ENCODE results near the gene USF2.
"Not testable (repeated sequence)": the region's sequence is repeated elsewhere in the genome, so short reads cannot be mapped to it uniquely, and the experiment has no call there.

The USF2 gene

DNA sequence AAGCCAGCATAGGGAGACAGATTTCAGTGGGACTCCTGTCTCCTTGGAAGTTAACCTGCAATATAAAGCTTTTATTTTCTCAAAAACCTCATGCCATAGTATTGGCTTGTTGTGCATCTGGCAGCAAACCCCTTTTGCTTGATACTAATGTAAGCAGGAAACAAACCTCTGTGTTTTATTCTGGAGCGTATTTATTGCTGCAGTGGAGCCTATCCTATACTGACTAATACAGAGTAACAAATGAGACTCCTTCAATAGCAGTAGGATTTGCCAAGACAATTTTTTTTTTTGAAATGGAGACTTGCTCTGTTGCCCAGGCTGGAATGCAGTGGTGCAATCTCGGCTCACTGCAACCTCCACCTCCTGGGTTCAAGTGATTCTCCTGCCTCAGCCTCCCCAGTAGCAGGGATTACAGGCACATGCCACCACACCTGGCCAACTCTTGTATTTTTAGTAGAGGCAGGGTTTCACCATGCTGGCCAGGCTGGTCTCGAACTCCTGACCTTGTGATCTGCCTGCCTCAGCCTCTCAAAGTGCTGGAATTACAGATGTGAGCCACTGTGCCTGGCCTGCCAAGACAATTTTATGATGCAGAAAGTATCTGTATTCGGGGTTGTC is 47.7 kb upstream of the USF2 start:
- H2BK15ac ChIP-seq (ENCODE audit: low read depth, poor library complexity, severe bottlenecking); H2BK5ac ChIP-seq (ENCODE audit: low read depth, low read length, poor library complexity, severe bottlenecking); H2BK120ac ChIP-seq (ENCODE audit: low read depth, low read length); H3K4ac ChIP-seq (ENCODE audit: low read depth in 1 of 2, low read length in 2 of 2); H2AK5ac ChIP-seq (ENCODE audit: low read length, severe bottlenecking); H3K27ac ChIP-seq (ENCODE audit: low read length, poor library complexity, severe bottlenecking); H4K8ac ChIP-seq (ENCODE audit: low read length); H3K9ac ChIP-seq (ENCODE audit: low read length); H3K4me1 ChIP-seq (ENCODE audit: control insufficient read depth, insufficient read depth, low read depth, low read length); DNase-seq; H2AFZ ChIP-seq (ENCODE audit: low read depth, low read length); H4K91ac ChIP-seq (ENCODE audit: low read length); H3K18ac ChIP-seq (ENCODE audit: low read depth in 1 of 2, low read length in 2 of 2); H3K4me2 ChIP-seq (ENCODE audit: low read length, poor library complexity, severe bottlenecking); H3K79me1 ChIP-seq (replicated peaks; ENCODE audit: low read length, poor library complexity, severe bottlenecking); H3K4me3 ChIP-seq (ENCODE audit: insufficient read depth in 1 of 2, low read depth in 1 of 2, low read length in 2 of 2); H2BK12ac ChIP-seq (ENCODE audit: low read length in 2 of 2); H3K14ac ChIP-seq (ENCODE audit: low read length in 2 of 2); H3K23ac ChIP-seq (ENCODE audit: low read length in 2 of 2); H3K36me3 ChIP-seq (ENCODE audit: control insufficient read depth in 1 of 2, insufficient read depth in 2 of 2, low read depth in 1 of 2, low read length in 2 of 2): not testable (repeated sequence)
- Histone ChIP-seq H3K9me3 (ENCODE audit: control insufficient read depth, low read length) (peaks cover 27% of the 10 kb centered on the region), H3K27me3 (ENCODE audit: control insufficient read depth in 1 of 2, insufficient read depth in 1 of 2, low read length in 2 of 2) (peaks cover 8 to 16% of the 10 kb centered on the region in 2 experiments)
- WGBS, result 62% methylated on average over 3 of the region's 4 CpGs

GRCh38 chr19:35222373-35223015 is 46.3 kb upstream of the USF2 start:
- no peak overlapping the region for H3K23ac ChIP-seq (ENCODE audit: low read length in 2 of 2)

GRCh38 chr19:35223084-35223790 is 45.5 kb upstream of the USF2 start:
- Histone ChIP-seq H3K4me3 (ENCODE audit: insufficient read depth in 1 of 2, low read depth in 1 of 2, low read length in 2 of 2) (no peak overlapping the region), H3K79me1 (replicated peaks; ENCODE audit: low read length, poor library complexity, severe bottlenecking) (no peaks in the 10 kb centered on the region), H3K27ac (ENCODE audit: low read length, poor library complexity, severe bottlenecking) (no peak overlapping the region), H3K9ac (ENCODE audit: low read length) (no peak overlapping the region), H2BK12ac (ENCODE audit: low read length in 2 of 2) (no peak overlapping the region), H3K14ac (ENCODE audit: low read length in 2 of 2) (no peak overlapping the region), H3K4ac (ENCODE audit: low read depth in 1 of 2, low read length in 2 of 2) (no peak overlapping the region), H3K9me3 (ENCODE audit: control insufficient read depth, low read length) (peaks cover 19% of the 10 kb centered on the region), H2AK5ac (ENCODE audit: low read length, severe bottlenecking) (no peak overlapping the region), H3K36me3 (ENCODE audit: control insufficient read depth in 1 of 2, insufficient read depth in 2 of 2, low read depth in 1 of 2, low read length in 2 of 2) (no peaks in the 10 kb centered on the region), H2BK120ac (ENCODE audit: low read depth, low read length) (no peak overlapping the region), H2BK15ac (ENCODE audit: low read depth, poor library complexity, severe bottlenecking) (no peak overlapping the region), H2AFZ (ENCODE audit: low read depth, low read length) (no peak overlapping the region), H4K8ac (ENCODE audit: low read length) (no peak overlapping the region), H2BK5ac (ENCODE audit: low read depth, low read length, poor library complexity, severe bottlenecking) (no peak overlapping the region), H3K23ac (ENCODE audit: low read length in 2 of 2) (no peak overlapping the region), H3K4me1 (ENCODE audit: control insufficient read depth, insufficient read depth, low read depth, low read length) (no peaks in the 10 kb centered on the region), H3K18ac (ENCODE audit: low read depth in 1 of 2, low read length in 2 of 2) (no peak overlapping the region), H3K4me2 (ENCODE audit: low read length, poor library complexity, severe bottlenecking) (no peak overlapping the region), H3K27me3 (ENCODE audit: control insufficient read depth in 1 of 2, insufficient read depth in 1 of 2, low read length in 2 of 2) (peaks cover 11 to 16% of the 10 kb centered on the region in 2 experiments), H4K91ac (ENCODE audit: low read length) (no peak overlapping the region)
- DNase-seq, result no peak
- 43% methylated on average over 6 of the region's 6 CpGs for WGBS

More at GRCh38 chr19:35222373-35223015, 46.3 kb upstream of the USF2 start:
- no peak overlapping the region for H2AFZ ChIP-seq (ENCODE audit: low read depth, low read length)
- no peak overlapping the region for H4K91ac ChIP-seq (ENCODE audit: low read length)
- H2BK12ac ChIP-seq (ENCODE audit: low read length in 2 of 2), result no peak overlapping the region
- no peaks in the 10 kb centered on the region for H3K4me1 ChIP-seq (ENCODE audit: control insufficient read depth, insufficient read depth, low read depth, low read length)
- H2BK5ac ChIP-seq (ENCODE audit: low read depth, low read length, poor library complexity, severe bottlenecking), result no peak overlapping the region
- H3K18ac ChIP-seq (ENCODE audit: low read depth in 1 of 2, low read length in 2 of 2), result no peak overlapping the region
- no peak overlapping the region for H3K4ac ChIP-seq (ENCODE audit: low read depth in 1 of 2, low read length in 2 of 2)
- H3K4me3 ChIP-seq (ENCODE audit: insufficient read depth in 1 of 2, low read depth in 1 of 2, low read length in 2 of 2), result no peak overlapping the region
- no peak overlapping the region for H3K14ac ChIP-seq (ENCODE audit: low read length in 2 of 2)
- no peak overlapping the region for H3K9ac ChIP-seq (ENCODE audit: low read length)
- no peaks in the 10 kb centered on the region for H3K79me1 ChIP-seq (replicated peaks; ENCODE audit: low read length, poor library complexity, severe bottlenecking)
- no peak overlapping the region for H2BK120ac ChIP-seq (ENCODE audit: low read depth, low read length)
- no peaks in the 10 kb centered on the region for H3K36me3 ChIP-seq (ENCODE audit: control insufficient read depth in 1 of 2, insufficient read depth in 2 of 2, low read depth in 1 of 2, low read length in 2 of 2)
- no peak overlapping the region for H3K4me2 ChIP-seq (ENCODE audit: low read length, poor library complexity, severe bottlenecking)
- H4K8ac ChIP-seq (ENCODE audit: low read length), result no peak overlapping the region
- peaks cover 19% of the 10 kb centered on the region for H3K9me3 ChIP-seq (ENCODE audit: control insufficient read depth, low read length)
- no peak overlapping the region for H3K27ac ChIP-seq (ENCODE audit: low read length, poor library complexity, severe bottlenecking)
- WGBS, result 69% methylated on average over 7 of the region's 7 CpGs
- peaks cover 11 to 16% of the 10 kb centered on the region in 2 experiments for H3K27me3 ChIP-seq (ENCODE audit: control insufficient read depth in 1 of 2, insufficient read depth in 1 of 2, low read length in 2 of 2)
- no peak for DNase-seq
- H2BK15ac ChIP-seq (ENCODE audit: low read depth, poor library complexity, severe bottlenecking), result no peak overlapping the region
- H2AK5ac ChIP-seq (ENCODE audit: low read length, severe bottlenecking), result no peak overlapping the region

DNA sequence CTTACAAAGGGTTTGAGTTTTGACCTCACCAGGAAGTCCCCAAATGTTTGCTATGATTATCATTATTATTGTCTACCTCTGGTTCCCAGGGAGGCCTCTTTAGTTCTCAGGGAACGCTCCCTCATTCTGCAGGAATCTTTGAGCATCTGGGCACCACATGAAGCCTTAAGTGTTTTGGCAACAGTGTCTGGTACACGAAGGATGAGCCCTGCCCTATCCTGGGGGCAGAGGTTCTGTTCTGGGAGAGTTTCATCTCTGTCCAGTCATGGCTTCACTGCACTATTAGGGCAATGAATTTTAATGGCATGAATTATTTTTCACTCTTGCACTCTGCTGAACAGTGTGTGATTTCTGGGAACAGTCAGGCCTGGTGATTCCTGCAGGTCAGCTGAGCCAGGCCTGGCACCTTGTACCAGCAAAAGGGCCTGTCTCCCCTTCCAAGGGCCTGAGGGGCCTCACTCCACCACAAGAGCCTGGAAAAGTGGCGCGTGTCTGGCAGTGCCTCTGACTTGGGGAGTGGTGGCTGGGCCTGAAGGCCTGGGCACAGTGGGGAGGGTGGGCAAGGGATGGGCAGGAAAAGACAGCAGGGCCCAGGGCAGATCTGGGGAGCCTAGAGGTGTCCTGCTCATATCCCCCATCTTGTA is 44.8 kb upstream of the USF2 start:
- Histone ChIP-seq H2AFZ (ENCODE audit: low read depth, low read length) (no peak overlapping the region), H3K36me3 (ENCODE audit: control insufficient read depth in 1 of 2, insufficient read depth in 2 of 2, low read depth in 1 of 2, low read length in 2 of 2) (no peaks in the 10 kb centered on the region), H3K79me1 (replicated peaks; ENCODE audit: low read length, poor library complexity, severe bottlenecking) (no peaks in the 10 kb centered on the region), H3K4me1 (ENCODE audit: control insufficient read depth, insufficient read depth, low read depth, low read length) (no peaks in the 10 kb centered on the region), H3K27me3 (ENCODE audit: control insufficient read depth in 1 of 2, insufficient read depth in 1 of 2, low read length in 2 of 2) (peaks cover 11 to 21% of the 10 kb centered on the region in 2 experiments), H2BK5ac (ENCODE audit: low read depth, low read length, poor library complexity, severe bottlenecking) (no peak overlapping the region), H3K4me2 (ENCODE audit: low read length, poor library complexity, severe bottlenecking) (no peak overlapping the region), H4K91ac (ENCODE audit: low read length) (no peak overlapping the region), H3K27ac (ENCODE audit: low read length, poor library complexity, severe bottlenecking) (no peak overlapping the region), H3K4me3 (ENCODE audit: insufficient read depth in 1 of 2, low read depth in 1 of 2, low read length in 2 of 2) (no peak overlapping the region), H2BK12ac (ENCODE audit: low read length in 2 of 2) (no peak overlapping the region), H3K18ac (ENCODE audit: low read depth in 1 of 2, low read length in 2 of 2) (no peak overlapping the region), H2BK120ac (ENCODE audit: low read depth, low read length) (no peak overlapping the region), H3K9ac (ENCODE audit: low read length) (no peak overlapping the region), H3K14ac (ENCODE audit: low read length in 2 of 2) (no peak overlapping the region), H3K9me3 (ENCODE audit: control insufficient read depth, low read length) (peaks cover 17% of the 10 kb centered on the region), H2AK5ac (ENCODE audit: low read length, severe bottlenecking) (no peak overlapping the region), H3K4ac (ENCODE audit: low read depth in 1 of 2, low read length in 2 of 2) (no peak overlapping the region), H4K8ac (ENCODE audit: low read length) (no peak overlapping the region), H3K23ac (ENCODE audit: low read length in 2 of 2) (no peak overlapping the region), H2BK15ac (ENCODE audit: low read depth, poor library complexity, severe bottlenecking) (no peak overlapping the region)
- no peak for DNase-seq
- 85% methylated on average over 4 of the region's 4 CpGs for WGBS
